HG03175 (cell line): ENCODE data around the gene NLRP7.
"Not testable (repeated sequence)": the region's sequence is repeated elsewhere in the genome, so short reads cannot be mapped to it uniquely, and the experiment has no call there.

ENCODE experiments used
- ATAC-seq: cut with Tn5 transposase; IDR thresholded peaks from one replicate; pipeline ENCODE4 v1.9.1; 2021; ENCODE audit warnings: mild to moderate bottlenecking, moderate library complexity; ENCODE audit not compliant: unreplicated experiment

The NLRP7 gene

DNA sequence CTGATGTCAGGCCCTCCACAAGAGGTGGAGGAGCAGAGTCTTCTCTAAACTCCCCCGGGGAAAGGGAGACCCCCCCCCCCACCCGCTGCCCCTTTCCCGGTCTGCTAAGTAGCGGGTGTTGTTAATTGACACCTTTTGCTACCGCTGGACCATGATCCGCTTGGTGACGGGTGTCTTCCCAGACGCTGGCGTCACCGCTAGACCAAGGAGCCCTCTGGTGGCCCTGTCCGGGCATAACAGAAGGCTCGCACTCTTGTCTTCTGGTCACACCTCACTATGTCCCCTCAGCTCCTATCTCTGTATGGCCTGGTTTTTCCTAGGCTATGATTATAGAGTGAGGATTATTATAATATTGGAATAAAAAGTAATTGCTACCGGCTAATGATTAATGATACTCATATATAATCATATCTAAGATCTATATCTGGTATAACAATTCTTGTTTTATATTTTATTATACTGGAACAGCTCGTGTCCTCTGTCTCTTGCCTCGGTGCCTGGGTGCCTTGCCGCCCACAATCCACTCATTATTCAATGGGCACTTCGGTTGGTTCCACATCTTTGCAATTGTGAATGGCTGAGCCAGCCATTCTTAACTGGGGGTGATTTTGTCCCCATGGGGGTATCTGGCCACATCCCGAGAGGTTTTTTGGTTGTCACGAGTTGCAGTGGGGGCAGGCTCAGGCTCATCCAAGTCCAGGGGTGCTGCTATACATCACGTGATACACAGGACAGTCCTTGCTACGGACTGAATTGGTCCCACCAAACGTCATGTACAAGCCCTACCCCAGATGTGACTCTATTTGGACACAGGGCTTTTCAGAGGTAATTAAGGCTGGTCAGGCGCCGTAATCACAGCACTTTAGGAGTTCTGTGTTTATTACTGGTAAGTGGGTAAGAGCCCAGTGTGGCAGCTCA, 27.4 kb downstream of the NLRP7 start:
- ATAC-seq: not testable (repeated sequence)

DNA sequence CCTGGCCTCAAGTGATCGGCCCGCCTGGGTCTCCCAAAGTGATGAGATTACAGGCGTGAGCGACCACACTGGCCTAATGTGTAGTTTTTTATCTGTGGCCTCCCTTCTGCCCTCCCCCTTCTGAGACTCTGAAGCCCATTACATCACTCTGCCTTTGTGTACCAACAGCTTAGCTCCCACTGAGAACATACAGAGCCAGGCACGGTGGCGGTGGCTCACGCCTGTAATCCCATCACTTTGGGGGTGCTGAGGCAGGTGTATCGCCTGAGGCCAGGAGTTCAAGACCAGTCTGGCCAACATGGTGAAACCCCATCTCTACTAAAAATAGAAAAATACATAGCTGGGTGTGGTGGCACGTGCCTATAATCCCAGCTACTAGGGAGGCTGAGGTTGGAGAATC, 28.8 kb downstream of the NLRP7 start:
- ATAC-seq: no peak

DNA sequence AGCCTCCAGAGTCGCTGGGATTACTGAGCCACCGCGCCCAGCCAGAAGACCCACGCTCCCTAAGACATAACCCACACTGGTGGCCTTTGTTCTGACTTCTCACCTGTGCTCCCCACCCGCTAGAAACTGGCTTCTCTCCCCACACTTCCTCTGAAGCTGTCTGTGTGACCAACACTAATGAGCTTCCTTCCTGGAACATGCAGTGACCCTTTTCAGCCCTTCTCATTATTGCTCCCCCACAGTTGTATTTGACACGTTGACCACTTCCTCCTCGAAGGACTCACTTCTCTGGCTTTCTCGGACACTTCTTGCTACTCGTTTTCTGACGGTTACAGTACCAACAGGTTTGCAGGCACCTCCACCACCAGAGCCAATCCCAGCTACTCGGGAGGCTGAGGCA, 30.5 kb downstream of the NLRP7 start:
- ATAC-seq: no peak

DNA sequence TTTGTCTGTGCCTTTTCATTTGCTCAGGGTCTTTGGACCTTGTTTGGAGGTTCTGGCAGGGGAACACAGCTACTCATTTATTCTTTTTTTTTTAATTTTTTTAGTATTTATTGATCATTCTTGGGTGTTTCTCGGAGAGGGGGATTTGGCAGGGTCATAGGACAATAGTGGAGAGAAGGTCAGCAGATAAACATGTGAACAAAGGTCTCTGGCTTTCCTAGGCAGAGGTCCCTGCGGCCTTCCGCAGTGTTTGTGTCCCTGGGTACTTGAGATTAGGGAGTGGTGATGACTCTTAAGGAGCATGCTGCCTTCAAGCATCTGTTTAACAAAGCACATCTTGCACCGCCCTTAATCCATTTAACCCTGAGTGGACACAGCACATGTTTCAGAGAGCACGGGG, 39.4 kb downstream of the NLRP7 start:
- ATAC-seq: not testable (repeated sequence)

DNA sequence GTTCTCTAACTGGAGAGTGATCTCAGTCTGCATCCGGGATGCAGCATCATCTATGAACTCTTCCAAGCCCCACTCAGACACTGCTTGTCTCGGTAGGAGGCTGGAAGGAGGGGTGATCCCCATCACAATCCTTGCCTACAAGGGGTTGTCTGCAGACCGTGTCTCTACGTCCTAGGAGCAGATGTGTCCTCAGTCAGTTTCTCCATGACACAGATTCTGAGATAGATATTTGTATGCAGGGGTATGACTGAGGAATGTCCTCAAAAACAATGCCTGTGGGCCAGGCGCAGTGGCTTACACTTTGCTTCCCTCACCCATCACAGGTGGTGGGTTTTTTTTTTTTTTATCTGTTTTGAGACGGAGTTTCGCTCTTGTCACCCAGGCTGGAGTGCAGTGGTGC, 40.5 kb downstream of the NLRP7 start:
- ATAC-seq: no peak

DNA sequence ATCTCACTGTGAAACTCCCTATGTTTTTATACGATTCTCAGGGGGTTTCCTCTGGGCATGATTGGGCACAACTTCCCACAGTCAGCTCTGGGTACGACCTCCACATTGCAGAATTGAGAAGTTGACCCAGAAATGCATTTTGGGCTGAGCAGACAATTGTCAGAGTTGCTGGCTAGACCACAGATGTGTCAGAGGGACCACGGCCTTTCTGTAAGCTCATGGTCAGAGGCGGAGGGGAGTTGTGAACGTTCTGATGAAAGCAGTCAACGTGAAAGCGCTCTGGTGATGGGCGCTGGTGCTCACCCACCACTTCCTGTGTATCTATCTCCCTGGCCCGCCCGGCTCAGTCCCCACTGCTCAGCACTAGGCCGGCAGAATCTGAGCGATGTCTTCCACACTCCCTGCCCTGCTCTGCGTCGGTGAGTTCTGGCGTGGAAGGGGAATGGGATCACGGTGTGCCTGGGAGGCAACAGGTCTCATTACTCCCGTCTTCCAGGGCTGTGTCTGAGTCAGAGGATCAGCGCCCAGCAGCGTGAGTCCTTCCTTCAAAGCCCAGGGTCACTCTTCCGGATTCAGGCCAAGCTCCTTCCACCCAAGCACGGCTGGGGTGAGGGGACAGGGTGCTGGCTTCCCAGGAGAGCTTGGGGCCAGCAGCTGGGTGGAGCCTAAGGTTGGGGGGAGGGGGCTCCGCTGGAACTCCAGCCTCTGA, 41.4 kb downstream of the NLRP7 start, which contains the start of gene NCR1:
Gene NCR1, plus strand, starts transcription at position 346 of the 709 bp plus-strand sequence. Its CDS starts 40 bp downstream, at position 386.
- ATAC-seq: no peak

DNA sequence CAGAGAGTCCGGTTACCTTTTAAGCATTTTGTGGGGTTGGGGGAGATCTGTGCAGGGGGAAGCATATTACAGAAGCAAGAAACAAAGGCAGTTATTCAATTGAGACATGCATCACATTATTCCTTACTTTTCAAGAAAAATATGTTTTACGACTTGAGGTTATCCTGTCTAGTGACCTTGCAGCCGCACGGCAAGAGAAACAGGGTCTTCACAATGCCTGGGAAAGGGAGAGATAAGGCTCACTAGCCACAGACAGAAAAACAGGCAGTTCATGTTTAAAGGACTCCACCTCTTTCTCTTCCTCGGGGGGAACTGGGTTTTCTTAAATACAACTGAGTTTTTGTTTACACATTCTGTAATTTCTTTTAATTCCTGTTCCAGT, 41.9 kb downstream of the NLRP7 start:
- no peak for ATAC-seq

DNA sequence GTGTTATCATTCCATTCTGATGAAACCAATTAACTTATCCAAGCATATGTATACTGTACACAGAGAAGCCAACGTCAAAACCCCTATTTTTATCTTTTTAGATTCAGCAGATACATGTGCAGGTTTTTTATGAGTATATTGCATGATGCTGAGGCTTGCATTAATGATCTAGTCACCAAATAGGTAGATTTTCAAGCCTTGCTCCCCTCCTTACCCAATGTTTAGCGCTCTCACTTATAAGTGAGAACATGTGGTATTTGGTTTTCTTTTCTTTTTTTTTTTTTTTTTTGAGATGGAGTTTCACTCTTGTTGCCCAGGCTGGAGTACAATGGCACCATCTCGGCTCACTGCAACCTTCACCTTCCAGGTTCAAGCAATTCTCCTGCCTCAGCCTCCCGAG, 43.1 kb downstream of the NLRP7 start:
- ATAC-seq: not testable (repeated sequence)

DNA sequence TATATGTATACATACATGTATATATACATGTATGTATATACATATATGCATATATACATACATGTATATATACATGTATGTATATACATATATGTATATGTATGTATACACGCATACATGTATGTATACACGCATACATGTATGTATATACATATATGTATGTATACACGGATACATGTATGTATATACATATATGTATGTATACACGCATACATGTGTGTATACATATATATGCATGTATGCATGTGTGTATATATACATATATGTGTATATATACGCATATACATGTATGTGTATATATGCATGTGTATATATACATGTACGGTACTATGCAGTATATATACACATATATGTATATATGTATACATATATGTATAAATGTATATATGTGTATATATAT, 44.0 kb downstream of the NLRP7 start:
- ATAC-seq: no peak

DNA sequence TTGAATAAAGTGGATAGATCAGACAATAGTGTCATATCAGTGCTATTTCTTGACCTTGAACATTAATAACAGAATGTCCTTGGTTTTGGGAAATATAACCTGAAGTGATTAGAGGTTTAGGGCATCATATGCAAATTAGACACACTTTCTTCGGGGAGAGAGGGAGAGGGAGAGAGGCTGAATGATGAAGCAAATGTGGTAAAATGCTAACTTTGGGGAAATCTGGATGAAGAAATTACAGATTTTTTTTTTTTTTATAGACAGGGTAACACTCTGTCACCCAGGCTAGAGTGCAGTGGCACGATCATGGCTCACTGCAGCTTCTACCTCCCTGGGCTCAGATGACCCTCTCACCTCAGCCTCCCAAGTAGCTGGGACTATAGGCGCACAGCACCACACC, 45.3 kb downstream of the NLRP7 start:
- ATAC-seq: no peak

DNA sequence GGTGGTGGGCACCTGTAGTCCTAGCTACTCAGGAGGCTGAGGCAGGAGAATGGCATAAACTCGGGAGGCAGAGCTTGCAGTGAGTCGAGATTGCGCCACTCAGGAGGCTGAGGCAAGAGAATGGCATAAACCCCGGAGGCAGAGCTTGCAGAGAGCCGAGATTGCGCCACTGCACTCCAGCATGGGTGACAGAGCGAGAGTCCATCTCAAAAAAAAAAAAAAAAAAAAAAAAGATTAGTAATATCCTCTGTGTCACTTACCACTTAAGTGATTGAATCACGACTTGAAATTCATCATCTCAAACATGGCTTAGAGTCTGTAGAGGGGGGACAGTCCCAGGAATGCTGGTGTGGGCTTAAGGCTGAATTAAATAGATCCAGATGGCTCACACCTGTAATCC, 46.2 kb downstream of the NLRP7 start:
- not testable (repeated sequence) for ATAC-seq

DNA sequence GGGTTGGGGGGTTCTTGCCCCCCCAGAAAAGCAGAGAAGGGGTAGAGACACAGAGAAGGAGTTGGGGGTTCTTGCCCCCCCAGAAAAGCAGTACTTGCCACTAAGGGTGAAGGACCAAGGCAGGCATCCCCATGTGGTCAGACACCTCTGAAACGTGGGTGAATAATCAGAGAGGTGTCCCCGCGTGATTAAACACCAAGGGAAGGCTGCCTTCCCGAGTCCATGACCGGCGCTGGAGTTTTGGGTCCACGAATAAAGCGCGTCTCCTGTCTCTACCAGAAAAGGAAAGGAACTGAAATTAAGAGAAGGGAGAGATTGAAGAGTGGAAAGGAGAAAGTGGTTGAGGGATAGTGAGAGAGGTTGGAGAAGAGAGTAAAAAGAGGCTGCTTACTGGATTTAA, 47.7 kb downstream of the NLRP7 start:
- not testable (repeated sequence) for ATAC-seq

DNA sequence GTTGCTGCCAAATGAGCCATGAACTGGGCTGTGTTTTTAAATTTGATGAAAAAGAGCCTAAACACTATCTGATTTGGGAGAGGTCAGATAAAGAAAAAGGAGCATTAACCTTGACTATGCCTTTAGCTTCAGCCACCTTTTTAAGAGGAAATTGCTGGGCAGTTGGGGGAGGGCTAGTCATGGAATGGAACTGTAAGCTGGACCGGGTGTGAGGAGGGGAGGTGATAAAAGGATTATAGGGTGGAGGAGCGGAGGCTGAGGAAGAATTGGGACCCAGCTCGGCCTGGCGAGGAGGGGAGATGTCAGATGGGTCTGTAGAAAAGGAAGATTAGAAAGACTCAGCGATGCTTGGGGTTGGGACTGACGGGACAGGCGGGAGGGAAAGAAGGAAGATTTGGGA, 48.6 kb downstream of the NLRP7 start:
- not testable (repeated sequence) for ATAC-seq

DNA sequence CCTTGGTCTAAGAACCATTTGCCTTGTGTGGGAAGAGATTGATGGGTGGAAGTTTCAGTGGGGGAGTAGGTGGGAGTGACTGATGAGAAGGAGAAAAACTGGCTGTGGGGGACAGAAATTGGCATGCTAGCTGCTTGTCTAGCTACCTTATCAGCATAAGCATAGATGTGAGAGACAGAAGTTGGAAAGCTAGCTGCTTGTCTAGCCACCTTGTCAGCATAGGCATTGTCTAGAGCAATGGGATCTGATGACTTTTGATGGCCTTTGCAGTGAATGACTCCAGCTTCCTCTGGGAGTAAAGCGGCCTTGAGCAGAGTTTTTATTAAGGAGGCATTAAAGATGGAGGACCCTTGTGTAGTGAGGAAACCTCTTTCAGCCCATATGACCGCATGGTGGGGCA, 51.3 kb downstream of the NLRP7 start:
- no peak for ATAC-seq

DNA sequence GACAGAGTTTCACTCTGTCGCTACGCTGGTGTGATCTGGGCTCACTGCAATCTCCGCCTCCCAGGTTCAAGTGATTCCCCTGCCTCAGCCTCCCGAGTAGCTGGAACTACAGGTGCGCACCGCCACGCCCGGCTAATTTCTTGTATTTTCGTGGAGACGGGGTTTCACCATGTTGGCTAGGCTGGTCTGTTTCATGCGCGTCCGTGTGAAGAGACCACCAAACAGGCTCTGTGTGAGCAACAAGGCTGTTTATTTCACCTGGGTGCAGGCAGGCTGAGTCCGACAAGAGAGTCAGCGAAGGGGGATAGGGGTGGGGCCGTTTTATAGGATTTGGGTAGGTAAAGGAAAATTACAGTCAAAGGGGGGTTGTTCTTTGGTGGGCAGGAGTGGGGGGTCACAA, 53.2 kb downstream of the NLRP7 start:
- not testable (repeated sequence) for ATAC-seq

DNA sequence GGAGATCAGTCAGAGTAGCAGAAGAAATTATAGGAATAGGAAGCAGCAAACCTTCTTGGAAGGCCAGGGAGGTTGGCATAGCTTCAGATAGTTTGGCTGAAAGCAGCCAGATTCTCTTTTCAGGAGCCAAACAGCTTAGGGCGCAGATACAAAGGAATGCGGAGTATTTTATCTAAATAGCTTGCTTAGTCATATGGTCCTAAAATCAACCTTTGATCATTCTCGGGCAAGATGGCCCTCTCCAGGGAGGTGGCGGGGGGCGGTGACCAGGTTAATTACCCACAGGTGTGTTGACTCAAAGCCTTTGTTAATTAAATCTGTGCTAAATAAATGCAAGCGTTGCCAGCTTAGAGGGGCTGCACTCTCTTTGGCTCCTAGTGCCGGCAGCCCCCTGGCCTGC, 53.9 kb downstream of the NLRP7 start:
- no peak for ATAC-seq

DNA sequence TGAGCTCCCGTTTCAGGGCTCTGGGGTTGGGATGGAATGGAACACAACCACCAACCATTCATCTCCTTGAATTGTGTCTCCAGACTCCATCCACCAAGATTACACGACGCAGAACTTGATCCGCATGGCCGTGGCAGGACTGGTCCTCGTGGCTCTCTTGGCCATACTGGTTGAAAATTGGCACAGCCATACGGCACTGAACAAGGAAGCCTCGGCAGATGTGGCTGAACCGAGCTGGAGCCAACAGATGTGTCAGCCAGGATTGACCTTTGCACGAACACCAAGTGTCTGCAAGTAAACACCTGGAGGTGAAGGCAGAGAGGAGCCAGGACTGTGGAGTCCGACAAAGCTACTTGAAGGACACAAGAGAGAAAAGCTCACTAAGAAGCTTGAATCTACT, 57.8 kb downstream of the NLRP7 start:
- ATAC-seq: no peak

DNA sequence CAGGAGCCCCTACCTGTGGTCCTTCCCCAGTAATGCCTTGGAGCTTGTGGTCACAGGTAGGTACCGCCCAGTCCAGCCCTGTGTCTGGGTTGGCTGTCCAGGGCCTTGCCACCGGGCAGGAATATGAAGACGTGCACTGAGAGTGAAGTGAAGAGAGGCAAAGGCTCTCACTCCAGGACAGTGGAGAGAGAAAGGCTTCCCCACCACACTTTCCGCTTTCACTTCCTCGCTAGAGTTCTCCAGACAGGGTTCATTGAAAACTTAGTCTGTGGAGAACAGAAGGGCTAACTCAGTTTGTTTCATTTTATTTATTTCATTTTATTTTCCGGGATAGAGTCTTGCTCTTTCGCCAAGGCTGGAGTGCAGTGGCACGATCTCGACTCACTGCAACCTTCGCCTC, 59.1 kb downstream of the NLRP7 start:
- no peak for ATAC-seq

DNA sequence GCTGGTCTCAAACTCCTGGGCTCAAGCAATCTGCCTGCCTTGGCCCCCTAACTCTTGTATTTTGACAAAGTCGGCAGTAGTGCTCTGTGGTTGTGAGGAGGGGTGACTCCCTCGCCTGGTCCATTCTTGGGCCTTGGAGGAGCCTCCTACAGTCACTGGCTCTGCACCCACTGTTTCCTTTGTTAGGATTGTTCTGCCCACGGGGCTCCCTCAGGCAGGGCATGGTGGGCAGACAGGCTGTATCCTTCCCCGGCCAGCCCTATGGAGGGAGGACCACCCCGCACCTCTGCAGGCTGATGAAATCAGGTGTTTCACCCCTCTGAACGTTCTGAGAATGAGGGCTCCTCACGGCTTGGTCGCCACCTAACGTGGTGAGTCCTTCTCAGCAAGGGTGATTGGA, 64.1 kb downstream of the NLRP7 start:
- no peak for ATAC-seq

DNA sequence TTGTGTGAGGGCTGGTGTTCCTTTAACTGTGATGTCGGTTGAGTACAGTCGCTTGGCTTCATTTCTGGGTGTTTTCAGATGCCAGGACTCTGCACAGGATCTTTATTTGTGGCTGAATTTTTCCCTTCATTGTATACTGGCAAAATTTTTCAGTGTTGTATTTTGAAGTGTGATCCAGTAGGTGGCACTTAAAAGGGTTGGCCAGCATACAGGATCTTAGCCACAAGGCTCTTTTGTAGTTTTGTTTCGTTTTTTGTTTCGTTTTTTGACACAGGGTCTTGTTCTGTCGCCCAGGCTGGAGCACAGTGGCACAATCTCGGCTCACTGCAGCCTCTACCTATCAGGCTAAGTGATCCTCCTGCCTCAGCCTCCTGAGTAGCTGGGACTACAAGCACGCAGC, 64.6 kb downstream of the NLRP7 start:
- ATAC-seq: no peak

DNA sequence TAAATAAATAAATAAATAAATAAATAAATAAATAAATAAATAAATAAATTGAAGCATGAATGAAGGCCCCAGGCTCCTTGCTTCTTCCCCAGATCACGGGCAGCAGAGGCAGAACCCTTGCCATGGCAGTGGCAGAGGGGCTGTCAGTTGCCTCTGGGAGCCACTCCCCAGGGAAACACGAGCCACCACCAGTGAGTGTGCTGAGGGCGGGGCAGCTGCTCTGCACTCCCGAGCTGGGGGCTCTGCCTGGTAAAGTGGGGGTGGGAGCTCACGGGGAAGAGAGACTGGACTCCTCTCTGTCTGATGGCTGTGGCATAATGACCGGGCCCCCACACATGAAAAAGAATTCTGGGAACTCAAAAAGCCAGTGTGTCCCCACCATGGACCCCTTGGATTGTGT, 65.4 kb downstream of the NLRP7 start:
- no peak for ATAC-seq

DNA sequence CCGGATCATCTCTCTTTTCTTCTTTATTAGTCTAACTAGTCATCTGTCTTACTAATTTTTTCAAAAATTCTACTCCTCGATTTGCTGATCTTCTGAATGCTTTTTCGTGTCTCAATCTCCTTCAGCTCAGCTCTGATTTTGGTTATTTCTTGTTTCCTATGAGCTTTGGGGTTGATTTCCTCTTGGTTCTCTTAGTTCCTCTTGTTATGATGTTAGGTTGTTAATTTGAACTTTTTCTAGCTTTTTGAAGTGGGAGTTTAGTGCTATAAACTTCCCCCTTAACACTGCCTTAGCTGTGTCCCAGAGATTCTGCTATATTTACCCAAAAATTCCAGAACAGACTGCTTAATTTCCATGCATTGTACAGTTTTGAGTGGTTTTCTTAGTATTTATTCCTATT, 69.9 kb downstream of the NLRP7 start:
- ATAC-seq: no peak
